Karpas-422 (cell line): ENCODE measurements around the gene HOXB9. TPM values are rescaled to one million over a fixed set of nuclear protein-coding genes. Genes with fewer than 3 reads are reported as not detected.

Experiments
- DNase-seq: peaks from one replicate; pipeline ENCODE4 v3.0.0-alpha.2; 2015
- H2AFZ ChIP-seq: fragments of 200-600 bp; sonication (generic); 2 replicates; pipeline ENCODE4 v1.6.1; 2014; ENCODE audit warnings: antibody characterized with exemption, low read length, mixed read lengths
- H3K27ac ChIP-seq: fragments of 200-600 bp; sonication (generic); 2 replicates; pipeline ENCODE4 v1.5.1; 2014; ENCODE audit warnings: mild to moderate bottlenecking, low read length, moderate library complexity
- H3K27me3 ChIP-seq: fragments of 200-600 bp; sonication (generic); 2 replicates; pipeline ENCODE4 v1.6.1; 2014; ENCODE audit warnings: low read length, mixed read lengths
- H3K36me3 ChIP-seq: fragments of 200-600 bp; sonication (generic); 2 replicates; pipeline ENCODE4 v1.6.1; 2014; ENCODE audit warnings: low read length, mixed read lengths; ENCODE audit not compliant: insufficient read depth
- H3K4me1 ChIP-seq: fragments of 200-600 bp; sonication (generic); 2 replicates; pipeline ENCODE4 v1.6.1; 2014; ENCODE audit warnings: mild to moderate bottlenecking, low read length, mixed read lengths
- H3K4me2 ChIP-seq: fragments of 200-600 bp; sonication (generic); 2 replicates; pipeline ENCODE4 v1.6.1; 2014; ENCODE audit warnings: low read length, low read depth, mild to moderate bottlenecking; ENCODE audit not compliant: poor library complexity, severe bottlenecking
- H3K4me3 ChIP-seq: fragments of 200-600 bp; sonication (generic); 2 replicates; pipeline ENCODE4 v1.5.1; 2014; ENCODE audit warnings: mild to moderate bottlenecking, antibody characterized with exemption, low read length, mixed read lengths
- H3K79me2 ChIP-seq: fragments of 200-600 bp; sonication (generic); 2 replicates; pipeline ENCODE4 v1.6.1; 2014; ENCODE audit warnings: mild to moderate bottlenecking, low read length, mixed read lengths
- H3K9ac ChIP-seq: fragments of 200-600 bp; sonication (generic); 2 replicates; pipeline ENCODE4 v1.6.0; 2014; ENCODE audit warnings: low read length
- H3K9me2 ChIP-seq: fragments of 200-600 bp; sonication (generic), shearing (Covaris generic); replicated peaks from 2 replicates; pipeline ENCODE4 v1.6.0; 2014; ENCODE audit warnings: mild to moderate bottlenecking, low read length, moderate library complexity; ENCODE audit not compliant: insufficient read depth
- H3K9me3 ChIP-seq: fragments of 300-700, 200-600 bp; sonication (generic); 2 replicates; pipeline ENCODE4 v1.6.1; 2014; ENCODE audit warnings: low read length, mixed read lengths
- H4K20me1 ChIP-seq: fragments of 200-600 bp; sonication (generic); 2 replicates; pipeline ENCODE4 v1.6.1; 2014; ENCODE audit warnings: mild to moderate bottlenecking, antibody characterized with exemption, low read length, low read depth; ENCODE audit not compliant: insufficient read depth
- total RNA-seq: library from RNA; depleted of rRNA; stranded (reverse); fragments of >200 nt; shearing (Covaris generic); gene quantifications from 2 replicates; pipeline ENCODE4 v1.2.3, GENCODE V29; 2014; ENCODE audit warnings: low replicate concordance

HOXB9 gene
- total RNA-seq, 1 experiment from 2014 or later, result 0.82 TPM

GRCh38 chr17:48622857-48623256, 3.3 kb downstream of the HOXB9 start:
- Histone ChIP-seq H3K4me1 (peaks cover 11% of the 10 kb centered on the region), H4K20me1 (no peaks in the 10 kb centered on the region), H3K27me3 (no peaks in the 10 kb centered on the region), H3K9me2 (no peaks in the 10 kb centered on the region), H3K27ac (no peak overlapping the region), H3K9me3 (no peaks in the 10 kb centered on the region), H3K9ac (no peak overlapping the region), H2AFZ (no peak overlapping the region), H3K4me3 (no peak overlapping the region), H3K79me2 (no peaks in the 10 kb centered on the region), H3K36me3 (no peaks in the 10 kb centered on the region), H3K4me2 (no peak overlapping the region)
- no peak for DNase-seq

DNA sequence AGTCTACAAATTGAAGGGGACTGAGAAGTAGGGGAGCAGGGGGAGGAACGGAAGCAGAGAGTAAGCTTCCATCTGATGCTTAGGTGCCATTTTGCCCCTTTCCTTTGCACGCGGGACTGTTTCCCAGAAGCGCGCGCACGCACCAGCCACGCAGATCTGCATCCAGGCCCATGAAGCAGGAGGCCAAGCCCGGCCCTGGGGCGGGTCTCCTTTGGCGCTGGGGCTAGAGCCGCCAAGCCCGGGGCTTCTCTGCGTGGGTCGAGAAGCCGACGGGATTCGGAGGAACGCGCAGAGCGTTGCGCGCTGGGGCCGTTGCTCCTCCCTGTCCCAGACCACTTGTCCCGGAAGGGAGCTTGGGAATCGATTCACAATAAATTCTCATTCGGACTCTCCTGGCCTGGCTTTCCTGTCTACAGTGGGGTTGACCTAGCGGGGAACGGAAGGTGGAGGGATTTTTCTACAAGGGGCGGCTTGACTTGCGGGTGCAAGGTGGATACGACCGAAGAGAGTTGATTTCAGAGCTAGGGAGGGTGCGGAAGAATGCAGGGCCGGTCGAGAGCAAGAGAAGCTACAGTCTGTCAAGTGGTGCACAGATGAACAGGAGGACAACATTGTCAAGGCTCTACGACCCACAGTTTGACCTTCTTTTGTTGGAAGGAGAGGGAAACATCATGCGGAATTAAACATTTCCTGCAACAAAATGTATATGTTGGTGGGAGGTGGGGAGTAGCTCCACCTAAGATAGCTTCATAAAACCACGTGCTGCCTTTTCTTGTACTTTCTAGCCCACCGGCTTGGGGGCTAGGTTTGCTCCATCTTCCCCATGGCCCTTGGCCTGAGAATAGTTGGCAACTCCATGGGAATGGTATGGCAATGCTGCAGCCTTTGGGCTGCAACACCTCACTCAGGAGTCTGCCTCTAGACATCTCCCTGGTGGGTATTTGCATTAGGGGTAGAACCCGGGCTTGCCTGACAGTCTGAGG, 4.5 kb downstream of the HOXB9 start:
- no peak overlapping the region for H2AFZ ChIP-seq
- H3K4me1 ChIP-seq, result peaks cover 9% of the 10 kb centered on the region
- H3K9ac ChIP-seq, result no peak overlapping the region
- no peak overlapping the region for H3K4me3 ChIP-seq
- no peak overlapping the region for H3K4me2 ChIP-seq
- H3K27ac ChIP-seq, result no peak overlapping the region
- no peak for DNase-seq
- no peaks in the 10 kb centered on the region for H3K9me2 ChIP-seq
- H4K20me1 ChIP-seq, result no peaks in the 10 kb centered on the region
- no peaks in the 10 kb centered on the region for H3K9me3 ChIP-seq
- no peaks in the 10 kb centered on the region for H3K79me2 ChIP-seq
- no peaks in the 10 kb centered on the region for H3K27me3 ChIP-seq
- H3K36me3 ChIP-seq, result no peaks in the 10 kb centered on the region

DNA sequence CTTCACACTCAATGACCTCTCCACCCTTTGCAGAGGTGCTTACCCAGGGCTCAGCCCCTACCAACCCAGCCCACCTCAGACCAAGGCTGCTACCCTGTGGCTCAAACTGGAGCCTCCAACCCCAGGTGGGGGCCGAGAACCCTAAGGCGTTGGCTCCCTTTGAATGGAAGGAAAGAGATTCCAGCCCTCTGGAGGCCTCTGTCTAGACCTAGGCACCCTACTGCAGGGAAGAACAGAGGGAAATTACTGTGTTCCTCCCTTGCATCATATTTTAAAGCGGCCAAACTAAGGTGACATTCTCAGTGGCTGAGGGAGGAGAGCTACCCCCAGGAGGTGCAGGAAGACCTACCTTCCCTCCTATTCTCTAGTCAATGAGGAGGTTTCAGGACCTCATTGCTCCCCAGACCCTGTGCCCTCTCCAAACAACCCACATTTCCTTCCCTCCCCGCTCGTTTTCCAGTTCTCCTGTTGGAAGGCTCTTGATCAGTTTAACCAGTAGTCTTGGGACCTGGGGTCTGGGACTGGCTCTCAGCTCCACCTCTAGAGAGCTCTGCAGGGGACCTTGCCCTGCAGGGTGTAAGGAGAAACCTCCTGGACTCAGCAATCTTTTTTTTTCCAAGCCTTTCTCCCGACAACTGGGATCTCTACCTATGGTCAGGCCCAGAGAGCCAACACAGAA, 5.6 kb downstream of the HOXB9 start:
- Histone ChIP-seq H3K4me3 (no peak overlapping the region), H3K27me3 (no peaks in the 10 kb centered on the region), H3K27ac (no peak overlapping the region), H3K36me3 (no peaks in the 10 kb centered on the region), H3K4me2 (no peak overlapping the region), H3K9me2 (no peaks in the 10 kb centered on the region), H3K9me3 (no peaks in the 10 kb centered on the region), H3K9ac (no peak overlapping the region), H4K20me1 (no peaks in the 10 kb centered on the region), H3K79me2 (no peaks in the 10 kb centered on the region), H2AFZ (no peak overlapping the region), H3K4me1 (peaks cover under 1% of the 10 kb centered on the region; the same call in 1 of the 2 replicates)
- no peak for DNase-seq

GRCh38 chr17:48619826-48620449, 6.2 kb downstream of the HOXB9 start:
- Histone ChIP-seq H3K79me2 (no peaks in the 10 kb centered on the region), H3K9me2 (no peaks in the 10 kb centered on the region), H3K9me3 (no peaks in the 10 kb centered on the region), H4K20me1 (no peaks in the 10 kb centered on the region), H3K27ac (no peak overlapping the region), H3K4me3 (no peak overlapping the region), H3K9ac (no peak overlapping the region), H2AFZ (no peak overlapping the region), H3K27me3 (no peaks in the 10 kb centered on the region), H3K4me2 (no peak overlapping the region), H3K36me3 (no peaks in the 10 kb centered on the region), H3K4me1 (no peaks in the 10 kb centered on the region)
- no peak for DNase-seq

- H4K20me1 ChIP-seq, result no peaks in the 10 kb centered on the region
- no peak overlapping the region for H3K4me2 ChIP-seq
- H3K36me3 ChIP-seq, result no peaks in the 10 kb centered on the region
- H3K27ac ChIP-seq, result no peak overlapping the region
- H3K9ac ChIP-seq, result no peak overlapping the region
- no peaks in the 10 kb centered on the region for H3K9me2 ChIP-seq
- no peaks in the 10 kb centered on the region for H3K9me3 ChIP-seq
- H3K4me3 ChIP-seq, result no peak overlapping the region
- no peaks in the 10 kb centered on the region for H3K79me2 ChIP-seq
- H2AFZ ChIP-seq, result no peak overlapping the region
- DNase-seq, result peak; percentile 90
- H3K4me1 ChIP-seq, result peaks cover 6% of the 10 kb centered on the region
- no peaks in the 10 kb centered on the region for H3K27me3 ChIP-seq
These were observed 7.8 kb downstream of the HOXB9 start for GRCh38 chr17:48618256-48618896.

- H4K20me1 ChIP-seq, result no peaks in the 10 kb centered on the region
- no peaks in the 10 kb centered on the region for H3K9me2 ChIP-seq
- H3K27ac ChIP-seq, result no peak overlapping the region
- no peaks in the 10 kb centered on the region for H3K27me3 ChIP-seq
- no peaks in the 10 kb centered on the region for H3K79me2 ChIP-seq
- no peak overlapping the region for H3K4me3 ChIP-seq
- no peak overlapping the region for H3K9ac ChIP-seq
- H3K4me1 ChIP-seq, result peaks cover 11% of the 10 kb centered on the region
- no peaks in the 10 kb centered on the region for H3K36me3 ChIP-seq
- H2AFZ ChIP-seq, result no peak overlapping the region
- DNase-seq, result no peak
- H3K9me3 ChIP-seq, result no peaks in the 10 kb centered on the region
- H3K4me2 ChIP-seq, result no peak overlapping the region
These were observed 8.5 kb downstream of the HOXB9 start for GRCh38 chr17:48617471-48618255.

DNA sequence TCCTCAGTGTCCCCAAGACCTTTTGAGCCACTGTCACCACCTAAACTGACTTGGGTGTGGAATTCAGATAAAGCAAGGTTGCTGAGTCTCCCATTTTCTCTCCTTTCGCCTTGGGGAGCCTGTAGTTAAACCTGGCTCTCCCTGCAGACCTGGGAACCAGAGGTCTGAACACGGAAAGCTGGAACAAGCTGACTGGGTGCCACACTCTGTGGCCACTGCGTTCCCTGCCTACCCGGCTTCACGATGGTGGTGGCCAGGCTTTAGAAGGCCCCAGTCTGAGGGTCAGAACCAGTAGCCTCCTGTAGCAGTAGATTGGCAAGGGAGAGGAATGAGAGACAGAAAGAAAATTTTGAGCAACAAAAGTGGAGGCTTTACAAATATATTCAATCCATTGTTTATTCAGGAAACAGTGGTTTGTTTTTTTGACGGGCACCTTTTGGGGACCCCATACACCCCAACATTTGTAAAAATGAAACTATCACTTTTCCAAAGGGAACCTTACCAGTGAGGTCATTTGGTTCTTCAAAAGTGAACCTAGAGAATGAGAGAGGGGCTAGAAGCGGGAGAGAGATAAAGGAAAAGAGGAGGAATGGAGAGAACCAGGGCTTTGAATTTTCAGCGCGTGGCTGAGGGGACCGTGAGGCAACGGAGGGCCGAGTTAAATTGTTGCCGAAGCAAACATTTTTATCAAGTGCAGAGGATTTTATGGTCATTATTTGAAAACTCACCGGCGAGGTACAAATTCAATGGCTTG, 9.3 kb downstream of the HOXB9 start:
- Histone ChIP-seq H3K9me2 (no peaks in the 10 kb centered on the region), H2AFZ (no peak overlapping the region), H3K36me3 (no peaks in the 10 kb centered on the region), H3K9ac (no peak overlapping the region), H4K20me1 (no peaks in the 10 kb centered on the region), H3K9me3 (no peaks in the 10 kb centered on the region), H3K27me3 (no peaks in the 10 kb centered on the region), H3K4me3 (no peak overlapping the region), H3K79me2 (no peaks in the 10 kb centered on the region), H3K4me1 (peaks cover 19% of the 10 kb centered on the region), H3K4me2 (no peak overlapping the region), H3K27ac (no peak overlapping the region)
- DNase-seq, result no peak
